GM10248 (cell line): ENCODE results near the gene SLC16A3.
"Not testable (repeated sequence)": the region's sequence is repeated elsewhere in the genome, so short reads cannot be mapped to it uniquely, and the experiment has no call there.

ENCODE experiments used
- CTCF ChIA-PET: fragments of 300-600 bp; sonication (Branson Sonifier 250); formaldehyde crosslinking; extraction: SDS; loops from one replicate; lab custom pipeline; 2021; ENCODE audit warnings: antibody characterized with exemption; lab: Yijun Ruan, JAX
- POLR2A ChIA-PET: fragments of 350-650 bp; sonication (Branson Sonifier 250); formaldehyde crosslinking; extraction: SDS; loops from one replicate; lab custom pipeline; 2020; ENCODE audit warnings: antibody characterized with exemption; lab: Yijun Ruan, JAX
- DNase-seq: peaks from one replicate; pipeline ENCODE4 v3.0.0; 2012; ENCODE audit errors: extremely low spot score
- CTCF ChIP-seq: IDR thresholded peaks from 2 replicates; pipeline ENCODE4 v1.5.1; 2012; ENCODE audit warnings: mild to moderate bottlenecking, low read depth; ENCODE audit errors: extremely low read depth, missing control alignments, control extremely low read depth

SLC16A3 gene

DNA sequence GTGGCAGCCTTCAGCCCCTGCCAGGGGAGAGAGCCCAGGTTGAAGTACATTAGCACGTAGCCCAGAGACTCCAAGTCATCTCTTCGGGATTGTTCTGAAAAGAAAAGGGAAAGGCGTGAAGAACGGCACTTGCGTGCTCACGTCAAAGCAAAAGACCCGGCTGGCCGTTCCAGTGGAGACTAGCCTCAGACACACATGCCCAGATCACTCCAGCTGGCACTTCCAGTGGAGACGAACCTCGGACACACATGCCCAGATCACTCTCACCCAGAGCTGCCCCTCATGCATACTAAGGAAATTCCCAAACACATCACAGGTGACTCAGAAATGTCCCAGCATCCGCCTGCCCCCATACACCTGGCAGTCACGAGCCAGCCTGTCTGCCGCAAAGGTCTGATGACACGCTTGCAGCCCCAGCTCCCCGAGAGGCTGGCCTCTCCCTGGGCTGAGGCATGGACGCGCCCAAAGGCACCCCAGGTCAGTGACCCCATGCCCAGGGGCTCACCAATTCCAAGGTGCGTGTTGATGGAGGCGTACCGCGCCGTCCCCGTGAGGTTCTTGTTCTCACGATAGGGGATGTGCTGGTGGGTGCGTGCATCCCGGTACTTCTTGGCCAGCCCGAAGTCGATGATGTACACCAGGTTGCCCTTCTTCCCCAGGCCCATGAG lies 23.8 kb downstream of the SLC16A3 start:
- POLR2A ChIA-PET = interaction anchor here (0.5 kb wide), 1 partner anchor 141 kb away, joined by 3 read pairs; no protein-coding TSS in a partner anchor
- no peak for DNase-seq
- TF ChIP-seq CTCF = no peak
- CTCF ChIA-PET = interaction anchor here (1.2 kb wide), 1 partner anchor 11 kb away, joined by 4 read pairs; no protein-coding TSS in a partner anchor

DNA sequence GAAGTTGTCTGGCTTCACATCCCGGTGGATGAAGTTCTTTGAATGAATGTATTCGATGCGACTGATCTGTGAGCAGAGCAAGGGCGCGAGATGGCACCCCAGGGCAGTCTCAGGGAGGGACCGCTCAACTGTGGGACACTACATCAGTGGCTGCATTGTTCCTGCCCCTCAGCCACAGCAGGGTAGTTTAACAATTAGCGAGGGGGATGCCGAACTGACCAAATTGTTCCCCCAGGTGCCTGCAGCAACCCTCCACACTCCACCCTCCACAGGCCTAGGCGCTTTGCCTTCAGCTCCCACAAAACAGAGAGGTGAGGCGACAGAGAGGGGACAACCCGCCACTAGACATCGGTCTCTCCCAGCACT lies 24.3 kb downstream of the SLC16A3 start:
- CTCF ChIA-PET = interaction anchor here (1.2 kb wide), 1 partner anchor 11 kb away, joined by 4 read pairs; no protein-coding TSS in a partner anchor
- no peak for TF ChIP-seq CTCF
- DNase-seq = no peak
- POLR2A ChIA-PET = interaction anchor here (0.5 kb wide), 1 partner anchor 142 kb away, joined by 3 read pairs; no protein-coding TSS in a partner anchor

GRCh38 chr17:82254096-82254495 lies 25.3 kb downstream of the SLC16A3 start:
- DNase-seq, POLR2A ChIA-PET: not testable (repeated sequence)
- CTCF ChIA-PET = interaction anchor here (2.9 kb wide), 1 partner anchor 19 kb away, joined by 9 read pairs; no protein-coding TSS in a partner anchor

DNA sequence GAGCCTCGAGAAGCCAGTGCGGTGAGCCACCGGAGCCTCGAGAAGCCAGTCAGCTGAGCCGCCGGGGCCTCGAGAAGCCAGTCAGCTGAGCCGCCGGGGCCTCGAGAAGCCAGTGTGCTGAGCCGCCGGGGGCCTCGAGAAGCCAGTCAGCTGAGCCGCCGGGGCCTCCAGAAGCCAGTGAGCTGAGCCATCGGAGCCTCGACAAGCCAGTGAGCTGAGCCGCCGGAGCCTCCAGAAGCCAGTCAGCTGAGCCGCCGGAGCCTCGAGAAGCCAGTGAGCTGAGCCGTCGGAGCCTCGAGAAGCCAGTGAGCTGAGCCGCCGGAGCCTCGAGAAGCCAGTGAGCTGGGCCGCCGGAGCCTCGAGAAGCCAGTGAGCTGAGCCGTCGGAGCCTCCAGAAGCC lies 25.9 kb downstream of the SLC16A3 start:
- DNase-seq = not testable (repeated sequence)
- ChIA-PET POLR2A (interaction anchor here (0.9 to 1.2 kb wide), 2 partner anchors 13 to 26 kb away, joined by 3 to 6 read pairs; partner anchors contain the start of gene SLC16A3), CTCF (interaction anchor here (1.4 to 2.9 kb wide), 2 partner anchors 9 to 19 kb away, joined by 8 to 9 read pairs; no protein-coding TSS in a partner anchor)

- TF ChIP-seq CTCF = no peak
- ChIA-PET POLR2A (interaction anchor here (0.9 to 1.2 kb wide), 2 partner anchors 14 to 27 kb away, joined by 3 to 6 read pairs; partner anchors contain the start of gene SLC16A3), CTCF (interaction anchor here (1.4 to 2.9 kb wide), 2 partner anchors 10 to 20 kb away, joined by 8 to 9 read pairs; no protein-coding TSS in a partner anchor)
- DNase-seq = no peak
These were observed 26.6 kb downstream of the SLC16A3 start for GRCh38 chr17:82255402-82255972.

DNA sequence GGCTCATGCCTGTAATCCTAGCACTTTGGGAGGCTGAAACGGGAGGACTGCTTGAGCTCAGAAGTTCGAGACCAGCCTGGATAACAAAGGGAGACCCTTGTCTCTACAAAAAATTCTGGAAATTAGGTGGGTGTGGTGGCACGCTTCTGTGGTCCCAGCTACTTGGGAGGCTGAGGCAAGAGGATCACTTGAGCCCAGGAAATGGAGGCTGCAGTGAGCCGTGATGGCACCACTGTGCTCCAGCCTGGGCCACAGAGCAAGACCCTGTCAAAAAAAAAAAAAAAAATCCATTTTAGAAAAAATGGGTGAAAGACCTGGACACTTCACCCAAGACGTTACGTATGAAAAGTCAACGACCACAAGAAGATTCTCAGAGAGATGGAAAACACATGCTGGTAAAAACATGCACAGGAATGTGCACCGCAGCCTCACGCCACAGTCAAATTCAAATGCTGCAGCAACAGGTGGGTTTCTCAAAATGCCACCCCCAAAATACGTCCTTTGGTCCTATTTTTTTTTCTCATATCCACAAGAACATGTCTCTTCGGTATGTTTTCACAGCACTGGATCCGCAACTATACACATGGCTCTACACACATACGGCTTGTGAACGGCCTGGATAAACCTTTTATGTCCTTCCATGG lies 27.5 kb downstream of the SLC16A3 start:
- DNase-seq = no peak
- no peak for TF ChIP-seq CTCF
- POLR2A ChIA-PET = interaction anchor here (0.6 kb wide), 1 partner anchor 154 kb away, joined by 3 read pairs; no protein-coding TSS in a partner anchor
- CTCF ChIA-PET = interaction anchor here (1.4 to 2.9 kb wide), 2 partner anchors 10 to 21 kb away, joined by 8 to 9 read pairs; no protein-coding TSS in a partner anchor

DNA sequence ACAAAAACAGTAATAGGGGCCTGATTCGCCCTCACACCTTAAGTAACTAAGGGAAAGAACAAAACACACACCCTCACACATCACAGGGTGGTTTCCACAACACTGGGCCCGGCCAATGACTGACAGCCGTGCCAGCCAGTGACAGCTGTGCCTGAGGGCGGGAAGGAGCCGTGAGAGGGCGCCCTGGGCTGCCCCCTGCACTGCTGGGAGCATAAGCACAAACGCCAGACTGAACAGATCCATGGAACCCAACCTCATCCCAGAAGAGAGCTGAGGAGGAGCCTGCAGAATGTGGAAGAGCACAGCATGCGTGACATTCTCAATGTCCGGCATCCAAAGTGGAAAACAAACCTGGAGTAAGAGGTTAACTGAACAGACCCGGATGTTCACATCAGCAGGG lies 28.6 kb downstream of the SLC16A3 start:
- ChIA-PET CTCF (interaction anchor here (1.6 to 1.7 kb wide), 2 partner anchors 15 to 21 kb away, joined by 3 to 6 read pairs; no protein-coding TSS in a partner anchor), POLR2A (no interaction called here)
- no peak for DNase-seq
- no peak for TF ChIP-seq CTCF
